ENCODE results near the gene CEP131.

DNA sequence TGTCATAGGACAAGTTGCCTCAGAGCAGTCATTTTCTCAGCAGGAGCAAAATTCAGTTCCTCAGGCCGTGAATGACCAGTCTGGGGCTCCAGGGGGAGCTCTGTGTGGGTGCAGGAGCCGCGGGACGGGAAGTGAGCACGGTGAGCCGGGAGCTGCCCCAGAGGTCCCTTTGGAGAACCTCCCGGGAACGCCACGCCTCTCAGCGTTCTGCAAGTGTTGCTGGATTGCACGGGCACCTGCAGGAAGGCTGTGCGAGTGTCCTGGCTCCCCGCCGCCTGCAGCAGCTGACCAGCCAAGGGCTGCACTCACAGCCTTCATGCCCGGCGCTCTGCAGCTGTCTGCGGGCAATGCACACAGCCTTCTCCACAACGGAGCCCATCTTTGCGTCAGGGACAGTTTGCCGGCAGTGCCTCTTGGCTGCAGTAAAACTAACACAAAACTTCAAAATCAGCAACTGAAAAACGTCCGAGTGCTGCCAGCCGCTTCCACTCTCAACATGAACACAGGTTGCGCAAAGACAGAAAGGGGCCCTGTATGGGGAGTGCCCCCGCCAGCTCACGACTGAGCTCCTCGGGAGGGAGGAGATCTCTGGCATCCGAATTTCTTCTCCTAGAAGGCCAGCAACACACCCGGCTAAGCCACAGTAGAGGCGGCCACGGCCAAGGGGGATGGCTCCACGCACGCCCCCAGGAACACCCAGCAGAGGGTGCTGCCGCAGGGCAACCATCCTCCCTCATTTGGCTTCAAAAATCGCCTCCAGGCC lies 32.4 kb upstream of the CEP131 start:
- no peak for TF ChIP-seq ZNF169 (tag by site-specific recombination; IDR thresholded peaks at IDR 0.05)
- TF ChIP-seq ZNF792 (tag by site-specific recombination; IDR thresholded peaks at IDR 0.05), result no peak
- TF ChIP-seq, protein P1, sequence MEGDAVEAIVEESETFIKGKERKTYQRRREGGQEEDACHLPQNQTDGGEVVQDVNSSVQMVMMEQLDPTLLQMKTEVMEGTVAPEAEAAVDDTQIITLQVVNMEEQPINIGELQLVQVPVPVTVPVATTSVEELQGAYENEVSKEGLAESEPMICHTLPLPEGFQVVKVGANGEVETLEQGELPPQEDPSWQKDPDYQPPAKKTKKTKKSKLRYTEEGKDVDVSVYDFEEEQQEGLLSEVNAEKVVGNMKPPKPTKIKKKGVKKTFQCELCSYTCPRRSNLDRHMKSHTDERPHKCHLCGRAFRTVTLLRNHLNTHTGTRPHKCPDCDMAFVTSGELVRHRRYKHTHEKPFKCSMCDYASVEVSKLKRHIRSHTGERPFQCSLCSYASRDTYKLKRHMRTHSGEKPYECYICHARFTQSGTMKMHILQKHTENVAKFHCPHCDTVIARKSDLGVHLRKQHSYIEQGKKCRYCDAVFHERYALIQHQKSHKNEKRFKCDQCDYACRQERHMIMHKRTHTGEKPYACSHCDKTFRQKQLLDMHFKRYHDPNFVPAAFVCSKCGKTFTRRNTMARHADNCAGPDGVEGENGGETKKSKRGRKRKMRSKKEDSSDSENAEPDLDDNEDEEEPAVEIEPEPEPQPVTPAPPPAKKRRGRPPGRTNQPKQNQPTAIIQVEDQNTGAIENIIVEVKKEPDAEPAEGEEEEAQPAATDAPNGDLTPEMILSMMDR (tag by site-specific recombination; IDR thresholded peaks at IDR 0.05), result peak; percentile 66
- no peak for TF ChIP-seq ZNF776 (tag by site-specific recombination; IDR thresholded peaks at IDR 0.05; ENCODE audit: borderline replicate concordance)
- TF ChIP-seq, protein P2, sequence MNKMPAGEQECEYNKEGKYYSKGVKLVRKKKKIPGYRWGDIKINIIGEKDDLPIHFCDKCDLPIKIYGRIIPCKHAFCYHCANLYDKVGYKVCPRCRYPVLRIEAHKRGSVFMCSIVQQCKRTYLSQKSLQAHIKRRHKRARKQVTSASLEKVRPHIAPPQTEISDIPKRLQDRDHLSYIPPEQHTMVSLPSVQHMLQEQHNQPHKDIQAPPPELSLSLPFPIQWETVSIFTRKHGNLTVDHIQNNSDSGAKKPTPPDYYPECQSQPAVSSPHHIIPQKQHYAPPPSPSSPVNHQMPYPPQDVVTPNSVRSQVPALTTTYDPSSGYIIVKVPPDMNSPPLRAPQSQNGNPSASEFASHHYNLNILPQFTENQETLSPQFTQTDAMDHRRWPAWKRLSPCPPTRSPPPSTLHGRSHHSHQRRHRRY (tag by site-specific recombination; IDR thresholded peaks at IDR 0.05), result no peak
- no peak for TF ChIP-seq ZNF830 (tag by site-specific recombination; IDR thresholded peaks at IDR 0.05; ENCODE audit: low read depth)
- no peak for TF ChIP-seq MYNN (tag by site-specific recombination; IDR thresholded peaks at IDR 0.05; ENCODE audit: borderline replicate concordance)
- TF ChIP-seq, protein P3, sequence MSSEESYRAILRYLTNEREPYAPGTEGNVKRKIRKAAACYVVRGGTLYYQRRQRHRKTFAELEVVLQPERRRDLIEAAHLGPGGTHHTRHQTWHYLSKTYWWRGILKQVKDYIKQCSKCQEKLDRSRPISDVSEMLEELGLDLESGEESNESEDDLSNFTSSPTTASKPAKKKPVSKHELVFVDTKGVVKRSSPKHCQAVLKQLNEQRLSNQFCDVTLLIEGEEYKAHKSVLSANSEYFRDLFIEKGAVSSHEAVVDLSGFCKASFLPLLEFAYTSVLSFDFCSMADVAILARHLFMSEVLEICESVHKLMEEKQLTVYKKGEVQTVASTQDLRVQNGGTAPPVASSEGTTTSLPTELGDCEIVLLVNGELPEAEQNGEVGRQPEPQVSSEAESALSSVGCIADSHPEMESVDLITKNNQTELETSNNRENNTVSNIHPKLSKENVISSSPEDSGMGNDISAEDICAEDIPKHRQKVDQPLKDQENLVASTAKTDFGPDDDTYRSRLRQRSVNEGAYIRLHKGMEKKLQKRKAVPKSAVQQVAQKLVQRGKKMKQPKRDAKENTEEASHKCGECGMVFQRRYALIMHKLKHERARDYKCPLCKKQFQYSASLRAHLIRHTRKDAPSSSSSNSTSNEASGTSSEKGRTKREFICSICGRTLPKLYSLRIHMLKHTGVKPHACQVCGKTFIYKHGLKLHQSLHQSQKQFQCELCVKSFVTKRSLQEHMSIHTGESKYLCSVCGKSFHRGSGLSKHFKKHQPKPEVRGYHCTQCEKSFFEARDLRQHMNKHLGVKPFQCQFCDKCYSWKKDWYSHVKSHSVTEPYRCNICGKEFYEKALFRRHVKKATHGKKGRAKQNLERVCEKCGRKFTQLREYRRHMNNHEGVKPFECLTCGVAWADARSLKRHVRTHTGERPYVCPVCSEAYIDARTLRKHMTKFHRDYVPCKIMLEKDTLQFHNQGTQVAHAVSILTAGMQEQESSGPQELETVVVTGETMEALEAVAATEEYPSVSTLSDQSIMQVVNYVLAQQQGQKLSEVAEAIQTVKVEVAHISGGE (tag by site-specific recombination; conservative IDR thresholded peaks at IDR 0.05; ENCODE audit: low read depth), result peak; percentile 52
- TF ChIP-seq ZNF266 (tag by site-specific recombination; IDR thresholded peaks at IDR 0.05; ENCODE audit: low read depth), result no peak
- TF ChIP-seq ZNF19 (tag by site-specific recombination; IDR thresholded peaks at IDR 0.05; ENCODE audit: low read depth), result no peak
- no peak for TF ChIP-seq ZNF777 (tag by site-specific recombination; IDR thresholded peaks at IDR 0.05; ENCODE audit: borderline replicate concordance)
- TF ChIP-seq, protein P4, sequence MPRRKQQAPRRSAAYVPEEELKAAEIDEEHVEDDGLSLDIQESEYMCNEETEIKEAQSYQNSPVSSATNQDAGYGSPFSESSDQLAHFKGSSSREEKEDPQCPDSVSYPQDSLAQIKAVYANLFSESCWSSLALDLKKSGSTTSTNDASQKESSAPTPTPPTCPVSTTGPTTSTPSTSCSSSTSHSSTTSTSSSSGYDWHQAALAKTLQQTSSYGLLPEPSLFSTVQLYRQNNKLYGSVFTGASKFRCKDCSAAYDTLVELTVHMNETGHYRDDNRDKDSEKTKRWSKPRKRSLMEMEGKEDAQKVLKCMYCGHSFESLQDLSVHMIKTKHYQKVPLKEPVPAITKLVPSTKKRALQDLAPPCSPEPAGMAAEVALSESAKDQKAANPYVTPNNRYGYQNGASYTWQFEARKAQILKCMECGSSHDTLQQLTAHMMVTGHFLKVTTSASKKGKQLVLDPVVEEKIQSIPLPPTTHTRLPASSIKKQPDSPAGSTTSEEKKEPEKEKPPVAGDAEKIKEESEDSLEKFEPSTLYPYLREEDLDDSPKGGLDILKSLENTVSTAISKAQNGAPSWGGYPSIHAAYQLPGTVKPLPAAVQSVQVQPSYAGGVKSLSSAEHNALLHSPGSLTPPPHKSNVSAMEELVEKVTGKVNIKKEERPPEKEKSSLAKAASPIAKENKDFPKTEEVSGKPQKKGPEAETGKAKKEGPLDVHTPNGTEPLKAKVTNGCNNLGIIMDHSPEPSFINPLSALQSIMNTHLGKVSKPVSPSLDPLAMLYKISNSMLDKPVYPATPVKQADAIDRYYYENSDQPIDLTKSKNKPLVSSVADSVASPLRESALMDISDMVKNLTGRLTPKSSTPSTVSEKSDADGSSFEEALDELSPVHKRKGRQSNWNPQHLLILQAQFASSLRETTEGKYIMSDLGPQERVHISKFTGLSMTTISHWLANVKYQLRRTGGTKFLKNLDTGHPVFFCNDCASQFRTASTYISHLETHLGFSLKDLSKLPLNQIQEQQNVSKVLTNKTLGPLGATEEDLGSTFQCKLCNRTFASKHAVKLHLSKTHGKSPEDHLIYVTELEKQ (tag by site-specific recombination; IDR thresholded peaks at IDR 0.05; ENCODE audit: borderline replicate concordance), result no peak
- no peak; the same call in 1 of the 2 replicates for TF ChIP-seq SP2 (tag by site-specific recombination; IDR thresholded peaks at IDR 0.05)
